H1 (cell line): ENCODE results near the gene PIM2. TPM values are rescaled to one million over a fixed set of nuclear protein-coding genes. Genes with fewer than 3 reads are reported as not detected.

Source experiments
- CTCF ChIA-PET: fragments of 300-600 bp; sonication (Branson Sonifier 250); formaldehyde crosslinking; loops from one replicate; lab custom pipeline; 2021; ENCODE audit not compliant: partially characterized antibody; lab: Charles Lee
- POLR2A ChIA-PET: fragments of 300-600 bp; sonication (Branson Sonifier 250); formaldehyde crosslinking; loops from one replicate; lab custom pipeline; 2021; ENCODE audit warnings: inconsistent platforms; ENCODE audit not compliant: partially characterized antibody; lab: Charles Lee
- DNase-seq, 2 experiments: peaks; one replicate each; pipeline versions ENCODE4 v3.0.0 to v3.0.0-alpha.2; 2010 to 2022; ENCODE audit warnings: low spot score in 2 of 2, low read depth in 1 of 2, mixed read lengths in 1 of 2
- FAIRE-seq: peaks from 2 replicates; lab custom pipeline; 2011; peaks lifted over from hg19 to GRCh38; lab: Jason Lieb, UNC
- H2AFZ ChIP-seq: 2 replicates; pipeline ENCODE4 v1.8.1; 2012; ENCODE audit warnings: low read length, inconsistent platforms
- H2AK5ac ChIP-seq: 2 replicates; pipeline ENCODE4 v1.6.1; 2013; ENCODE audit warnings: low read depth, low read length
- H2BK120ac ChIP-seq: replicated peaks from 2 replicates; pipeline ENCODE3; 2013; ENCODE audit warnings: low read depth, low read length, inconsistent platforms
- H2BK12ac ChIP-seq: 2 replicates; pipeline ENCODE4 v1.6.1; 2013; ENCODE audit warnings: low read depth, low read length
- H2BK15ac ChIP-seq: 2 replicates; pipeline ENCODE4 v1.6.1; 2013; ENCODE audit warnings: low read length
- H2BK20ac ChIP-seq: 2 replicates; pipeline ENCODE4 v1.6.1; 2013; ENCODE audit warnings: low read length
- H2BK5ac ChIP-seq: 2 replicates; pipeline ENCODE4 v1.6.1; 2013; ENCODE audit warnings: low read depth, low read length
- H3K14ac ChIP-seq: 2 replicates; pipeline ENCODE4 v1.6.1; 2013; ENCODE audit warnings: inconsistent platforms; ENCODE audit not compliant: insufficient read length
- H3K18ac ChIP-seq: 2 replicates; pipeline ENCODE4 v1.6.1; 2013; ENCODE audit warnings: low read length; ENCODE audit errors: extremely low read depth
- H3K23ac ChIP-seq: 2 replicates; pipeline ENCODE4 v1.6.1; 2013; ENCODE audit warnings: inconsistent platforms; ENCODE audit not compliant: insufficient read length
- H3K23me2 ChIP-seq: 2 replicates; pipeline ENCODE4 v1.6.1; 2013; ENCODE audit warnings: low read depth, low read length
- H3K27ac ChIP-seq: 2 replicates; pipeline ENCODE4 v1.6.1; 2011; ENCODE audit warnings: low read depth, low read length, inconsistent platforms
- H3K27me3 ChIP-seq, 4 experiments: replicated peaks in 1 of 4; 1 replicate in 1 of 4; 2 replicates in 3 of 4; pipeline versions ENCODE4 v1.6.1 to v1.8.1; 2011 to 2013; ENCODE audit warnings: low read length in 3 of 4, mild to moderate bottlenecking in 3 of 4, inconsistent platforms in 2 of 4, mixed read lengths in 2 of 4, moderate library complexity in 1 of 4; ENCODE audit not compliant: control insufficient read depth in 3 of 4, insufficient read depth in 3 of 4; ENCODE audit errors: extremely low read depth in 1 of 4
- H3K36me3 ChIP-seq, 4 experiments: 2 replicates each; pipeline versions ENCODE4 v1.6.1 to v1.8.1; 2011 to 2013; ENCODE audit warnings: mild to moderate bottlenecking in 4 of 4, low read length in 3 of 4, moderate library complexity in 2 of 4, control low read depth in 1 of 4, inconsistent platforms in 1 of 4; ENCODE audit not compliant: insufficient read depth in 4 of 4, control insufficient read depth in 2 of 4
- H3K4ac ChIP-seq: replicated peaks from 2 replicates; pipeline ENCODE3; 2013; ENCODE audit warnings: low read length, low read depth, mixed read lengths, inconsistent platforms; ENCODE audit not compliant: insufficient read length
- H3K4me1 ChIP-seq, 4 experiments: replicated peaks in 1 of 4; 1 replicate in 1 of 4; 2 replicates in 3 of 4; pipeline versions ENCODE4 v1.6.1 to v1.8.1; 2011 to 2013; ENCODE audit warnings: low read length in 3 of 4, inconsistent platforms in 2 of 4, mixed read lengths in 1 of 4; ENCODE audit not compliant: insufficient read depth in 4 of 4, control insufficient read depth in 3 of 4
- H3K4me2 ChIP-seq, 2 experiments: 2 replicates each; pipeline versions ENCODE4 v1.6.1 to v1.8.1; 2011 to 2013; ENCODE audit warnings: low read depth in 2 of 2, low read length in 2 of 2, control low read depth in 1 of 2, inconsistent platforms in 1 of 2, mild to moderate bottlenecking in 1 of 2; ENCODE audit not compliant: insufficient read depth in 1 of 2
- H3K4me3 ChIP-seq, 4 experiments: fragments of 200-600, 300-600 bp in 1 of 4; sonication (generic), shearing (Covaris generic), sonication (Bioruptor Twin) in 1 of 4; 2 replicates each; pipeline versions ENCODE4 v1.5.1 to v1.8.1; 2011 to 2016; ENCODE audit warnings: low read length in 4 of 4, low read depth in 3 of 4, control low read depth in 2 of 4, inconsistent platforms in 2 of 4, mild to moderate bottlenecking in 2 of 4, mixed read lengths in 1 of 4, moderate library complexity in 1 of 4; ENCODE audit not compliant: insufficient read depth in 2 of 4; ENCODE audit errors: extremely low read depth in 1 of 4
- H3K56ac ChIP-seq: replicated peaks from 2 replicates; pipeline ENCODE3; 2013; ENCODE audit warnings: low read depth, mild to moderate bottlenecking, mixed read lengths, low read length, inconsistent platforms; ENCODE audit not compliant: insufficient read length
- H3K79me1 ChIP-seq: 2 replicates; pipeline ENCODE4 v1.6.1; 2013; ENCODE audit warnings: low read depth, low read length, control low read depth
- H3K79me2 ChIP-seq, 2 experiments: 2 replicates each; pipeline versions ENCODE4 v1.6.1 to v1.8.1; 2012 to 2013; ENCODE audit warnings: low read length in 2 of 2, mild to moderate bottlenecking in 2 of 2, inconsistent platforms in 1 of 2; ENCODE audit not compliant: insufficient read depth in 2 of 2, control insufficient read depth in 1 of 2
- H3K9ac ChIP-seq, 4 experiments: replicated peaks in 1 of 4; 1 replicate in 1 of 4; 2 replicates in 3 of 4; pipeline versions ENCODE4 v1.6.1 to v1.8.1; 2011 to 2013; ENCODE audit warnings: low read depth in 3 of 4, low read length in 3 of 4, control low read depth in 2 of 4, mild to moderate bottlenecking in 2 of 4, moderate library complexity in 2 of 4, inconsistent platforms in 1 of 4; ENCODE audit errors: extremely low read depth in 1 of 4
- H3K9me3 ChIP-seq, 2 experiments: 2 replicates each; pipeline versions ENCODE4 v1.6.1 to v1.8.1; 2012 to 2013; ENCODE audit warnings: mild to moderate bottlenecking in 2 of 2, moderate library complexity in 2 of 2, control low read depth in 1 of 2, inconsistent platforms in 1 of 2, low read depth in 1 of 2, low read length in 1 of 2, mixed read lengths in 1 of 2; ENCODE audit not compliant: insufficient read depth in 2 of 2
- H4K20me1 ChIP-seq, 2 experiments: replicated peaks in 1 of 2; 2 replicates each; pipeline versions ENCODE3 to v1.8.1; 2011 to 2013; ENCODE audit warnings: inconsistent platforms in 2 of 2, low read length in 2 of 2, mild to moderate bottlenecking in 1 of 2; ENCODE audit not compliant: insufficient read depth in 2 of 2, control insufficient read depth in 1 of 2
- H4K5ac ChIP-seq: 2 replicates; pipeline ENCODE4 v1.6.1; 2013; ENCODE audit warnings: low read length, low read depth, mixed read lengths, inconsistent platforms; ENCODE audit not compliant: insufficient read length
- H4K8ac ChIP-seq: 2 replicates; pipeline ENCODE4 v1.8.0; 2013; ENCODE audit warnings: mild to moderate bottlenecking, moderate library complexity, low read length, inconsistent platforms; ENCODE audit not compliant: insufficient read depth; ENCODE audit errors: extremely low read depth
- H4K91ac ChIP-seq: replicated peaks from 2 replicates; pipeline ENCODE3; 2013; ENCODE audit warnings: low read length, mixed read lengths, inconsistent platforms; ENCODE audit not compliant: insufficient read length
- ATF2 ChIP-seq: IDR thresholded peaks from 2 replicates; pipeline ENCODE4 v1.6.1; 2012; ENCODE audit warnings: low read length, inconsistent platforms
- CHD1 ChIP-seq: IDR thresholded peaks from 2 replicates; pipeline ENCODE4 v1.6.1; 2012; ENCODE audit warnings: low read depth, low read length, improper control_type of control experiment
- CTCF ChIP-seq, 3 experiments: IDR thresholded peaks; 1 replicate in 2 of 3; 2 replicates in 1 of 3; pipeline versions ENCODE4 v1.5.1 to v1.6.1; 2011; ENCODE audit warnings: low read length in 3 of 3, mild to moderate bottlenecking in 3 of 3, inconsistent platforms in 2 of 3, low read depth in 1 of 3, moderate library complexity in 1 of 3; ENCODE audit not compliant: insufficient read depth in 1 of 3; ENCODE audit errors: control extremely low read depth in 1 of 3
- NANOG ChIP-seq: IDR thresholded peaks from 2 replicates; pipeline ENCODE4 v1.6.1; 2011; ENCODE audit warnings: low read length, low read depth, mild to moderate bottlenecking, inconsistent platforms; ENCODE audit not compliant: insufficient read depth, poor library complexity, severe bottlenecking
- NRF1 ChIP-seq: IDR thresholded peaks from 2 replicates; pipeline ENCODE4 v1.6.1; 2011; ENCODE audit warnings: mild to moderate bottlenecking, low read depth, low read length, improper control_type of control experiment
- USF2 ChIP-seq: IDR thresholded peaks from 2 replicates; pipeline ENCODE4 v1.6.1; 2011; ENCODE audit warnings: low read length, improper control_type of control experiment
- ZNF274 ChIP-seq: IDR thresholded peaks from 2 replicates; pipeline ENCODE4 v1.7.0; 2012; ENCODE audit warnings: low read length, borderline replicate concordance; ENCODE audit errors: extremely low read depth
- WGBS, 2 experiments: shearing (Covaris generic) in 1 of 2; methylation state at CpG; one replicate each; pipeline versions ENCODE4 v1.1.6 to v1.1.7; 2013 to 2015; ENCODE audit warnings: low lambda C conversion rate in 2 of 2, mixed read lengths in 2 of 2, inconsistent platforms in 1 of 2, low coverage in 1 of 2, missing lambda C conversion rate in 1 of 2; ENCODE audit not compliant: insufficient replicate concordance in 2 of 2, insufficient coverage in 1 of 2, insufficient read length in 1 of 2; ENCODE audit errors: extremely low coverage in 1 of 2, missing lambda C conversion rate in 1 of 2; 5-methylcytosine and 5-hydroxymethylcytosine counted together
- polyA plus RNA-seq, 7 experiments: library from polyadenylated mRNA; depleted of rRNA in 3 of 7; stranded (reverse) in 5 of 7; unstranded in 2 of 7; fragments of >200 nt in 5 of 7; fragments of 200-250 nt in 2 of 7; gene quantifications; 1 replicate in 5 of 7; 2 replicates in 1 of 7; 4 replicates in 1 of 7; pipeline versions ENCODE4 v1.2.1 to v1.2.3, GENCODE V29; 2011 to 2013; ENCODE audit warnings: missing spikeins in 2 of 7, mixed read lengths in 2 of 7
- total RNA-seq: library from RNA; stranded (reverse); fragmentation: NEBNext Ultra II Directional; extraction: Animal tissue kit (Norgen Biotek cat#: 25700); gene quantifications from 2 replicates; pipeline ENCODE4 v1.2.1, GENCODE V29; 2021

PIM2 gene
- total and polyA plus RNA-seq, 2 of the 8 experiments (the other 6 are each of a cell fraction or from before 2014, with no cell fraction given) = 180 to 203 TPM

- 100% methylated on average over 1 of the region's 1 CpG; no CpG with 5 or more reads in 1 of the 2 experiments for WGBS, 2 experiments
- H2BK20ac ChIP-seq = no peak overlapping the region
- no peak overlapping the region for H3K14ac ChIP-seq
- peaks cover 0 to 30% (median 10%) of the 10 kb centered on the region in 4 experiments; a peak in 6 of 8 replicates for H3K36me3 ChIP-seq
- no peak overlapping the region for H2AK5ac ChIP-seq
- H3K23me2 ChIP-seq = no peaks in the 10 kb centered on the region
- no peaks in the 10 kb centered on the region for H3K9me3 ChIP-seq
- no peak overlapping the region for H3K4ac ChIP-seq
- H3K18ac ChIP-seq = no peak overlapping the region
- DNase-seq (no peak), FAIRE-seq (no peak)
- H2AFZ ChIP-seq = no peak overlapping the region
- no peaks in the 10 kb centered on the region for H3K27me3 ChIP-seq
- no peak overlapping the region for H2BK120ac ChIP-seq
- no peak overlapping the region for H2BK15ac ChIP-seq
- H3K9ac ChIP-seq = no peak overlapping the region
- no peak overlapping the region for H2BK12ac ChIP-seq
- no peaks in the 10 kb centered on the region for H3K79me1 ChIP-seq
- H3K4me1 ChIP-seq = peaks cover 0 to 12% (median 3%) of the 10 kb centered on the region in 4 experiments; a peak in 6 of 7 replicates
- H4K8ac ChIP-seq = no peak overlapping the region
- ChIA-PET POLR2A (interaction anchor here (1.3 to 21.5 kb wide), 2 partner anchors 20 to 37 kb away, joined by 4 to 572 read pairs; partner anchors contain the start of genes PIM2 and SLC35A2), CTCF (interaction anchor here (1.0 to 3.1 kb wide), 2 partner anchors 8 to 23 kb away, joined by 3 to 20 read pairs; no protein-coding TSS in a partner anchor)
- H4K20me1 ChIP-seq = no peaks in the 10 kb centered on the region
- no peak overlapping the region for H3K4me3 ChIP-seq
- no peak overlapping the region for H3K4me2 ChIP-seq
- H4K91ac ChIP-seq = no peak overlapping the region
- no peak overlapping the region for H4K5ac ChIP-seq
- no peak overlapping the region for H2BK5ac ChIP-seq
- H3K79me2 ChIP-seq = peaks cover 0 to 43% of the 10 kb centered on the region in 2 experiments; a peak in 2 of 4 replicates
- H3K27ac ChIP-seq = no peak overlapping the region
- no peak overlapping the region for H3K56ac ChIP-seq
- no peak overlapping the region for H3K23ac ChIP-seq
- TF ChIP-seq ZNF274 = no peak
- TF ChIP-seq USF2 = no peak
- no peak for TF ChIP-seq CHD1
- TF ChIP-seq CTCF (IDR thresholded peaks at IDR 0.05; ENCODE audit: control extremely low read depth in 1 of 3, insufficient read depth in 1 of 3, low read depth in 1 of 3, low read length in 3 of 3) = no peak
- no peak for TF ChIP-seq NRF1
- TF ChIP-seq ATF2 = no peak
- TF ChIP-seq NANOG = no peak
Measured at GRCh38 chrX:48935301-48935670, 16.5 kb upstream of the PIM2 start.
